ENCODE data around the gene CST7. TPM values are rescaled to one million over a fixed set of nuclear protein-coding genes. Genes with fewer than 3 reads are reported as not detected.

The CST7 gene
- total RNA-seq, 1 experiment from 2014 or later = not detected

DNA sequence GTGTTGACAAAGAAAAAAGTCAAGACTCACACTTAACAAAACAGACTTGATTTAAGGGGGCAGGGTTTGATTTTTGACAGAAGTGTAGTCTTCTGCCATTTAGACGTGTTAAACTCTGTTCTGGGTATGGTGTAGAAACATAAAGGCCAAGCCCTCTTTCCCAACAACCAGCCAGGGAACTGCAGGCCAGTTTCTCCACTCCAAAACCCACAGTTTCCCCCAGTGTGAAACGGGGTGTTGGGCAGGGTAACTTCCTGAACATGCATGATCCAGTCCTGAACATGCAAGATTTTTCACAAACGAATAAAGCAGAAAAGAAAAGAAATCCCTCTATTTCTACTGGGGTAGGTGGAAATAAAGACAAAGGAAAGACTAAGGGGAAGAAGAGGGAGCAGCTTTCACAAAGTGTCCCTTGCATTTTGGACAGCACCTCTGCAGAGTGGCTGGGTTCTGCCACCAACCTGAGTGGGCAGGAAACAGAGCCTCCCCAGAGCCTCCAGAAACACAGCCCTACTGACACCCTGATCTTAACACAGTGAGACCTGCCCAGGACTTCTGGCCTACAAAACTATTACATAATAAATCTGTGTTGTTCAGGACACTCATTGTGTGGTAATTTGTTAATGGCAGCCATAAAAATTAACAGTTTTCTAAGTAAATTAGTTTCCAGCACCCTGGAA, 36.0 kb downstream of the CST7 start:
- ChIA-PET RAD21 (ENCODE audit: low non-redundant PET in 1 of 2, low total read pairs in 2 of 2, uncharacterized antibody in 2 of 2, unreplicated experiment in 2 of 2) (no interaction called here), POLR2A (no interaction called here), CTCF (no interaction called here)
- Histone ChIP-seq H3K27ac (ENCODE audit: low read depth, low read length) (no peak overlapping the region), H3K36me3 (ENCODE audit: control insufficient read depth in 1 of 2, insufficient read depth in 2 of 2, low read length in 2 of 2) (peaks cover 7 to 11% of the 10 kb centered on the region in 2 experiments; a peak in 3 of 4 replicates), H3K9me2 (ENCODE audit: insufficient read depth) (no peaks in the 10 kb centered on the region), H3K27me3 (ENCODE audit: insufficient read depth, low read length) (no peaks in the 10 kb centered on the region), H3K79me2 (ENCODE audit: insufficient read depth, low read length) (peaks cover 80% of the 10 kb centered on the region), H3K4me3 (replicated peaks in 1 of 2; ENCODE audit: low read depth in 1 of 2, low read length in 2 of 2) (no peak overlapping the region), H3K4me2 (ENCODE audit: low read length) (no peak overlapping the region), H4K20me1 (ENCODE audit: insufficient read depth) (no peaks in the 10 kb centered on the region), H3K9ac (ENCODE audit: low read length) (no peak overlapping the region), H2AFZ (ENCODE audit: low read depth, low read length, poor library complexity, severe bottlenecking) (no peak overlapping the region), H3K4me1 (ENCODE audit: control insufficient read depth in 1 of 2, insufficient read depth in 2 of 2, low read length in 2 of 2) (no peaks in the 10 kb centered on the region), H3K9me3 (ENCODE audit: control insufficient read depth in 1 of 2, insufficient read depth in 1 of 2, low read depth in 1 of 2, low read length in 2 of 2) (no peaks in the 10 kb centered on the region; a peak in 1 of 4 replicates)
- TF ChIP-seq TCF7L2 (IDR thresholded peaks at IDR 0.05; ENCODE audit: borderline replicate concordance, extremely low read depth, insufficient read depth, insufficient read length) (no peak), JUND (IDR thresholded peaks at IDR 0.05) (no peak), ELF1 (IDR thresholded peaks at IDR 0.05; ENCODE audit: borderline replicate concordance, low read depth) (no peak), SRF (IDR thresholded peaks at IDR 0.05; ENCODE audit: low read depth) (no peak), SP1 (IDR thresholded peaks at IDR 0.05; ENCODE audit: low read depth) (no peak), YY1 (IDR thresholded peaks at IDR 0.05; ENCODE audit: extremely low read depth, insufficient replicate concordance, low read depth, low read length) (no peak), FOSL1 (IDR thresholded peaks at IDR 0.05; ENCODE audit: low read depth) (no peak), ZFX (IDR thresholded peaks at IDR 0.05) (no peak), CEBPB (IDR thresholded peaks at IDR 0.05; ENCODE audit: low read depth) (no peak), CBX3 (IDR thresholded peaks at IDR 0.05; ENCODE audit: low read depth) (no peak), EZH2 (IDR thresholded peaks at IDR 0.05) (no peak), POLR2AphosphoS5 (IDR thresholded peaks at IDR 0.05; ENCODE audit: low read depth, low read length) (no peak), RAD21 (IDR thresholded peaks at IDR 0.05; ENCODE audit: low read depth) (no peak), ZNF274 (IDR thresholded peaks at IDR 0.05; ENCODE audit: low read depth, low read length) (no peak), EGR1 (IDR thresholded peaks at IDR 0.05; ENCODE audit: low read depth) (no peak)
- TF ChIP-seq, protein P1, sequence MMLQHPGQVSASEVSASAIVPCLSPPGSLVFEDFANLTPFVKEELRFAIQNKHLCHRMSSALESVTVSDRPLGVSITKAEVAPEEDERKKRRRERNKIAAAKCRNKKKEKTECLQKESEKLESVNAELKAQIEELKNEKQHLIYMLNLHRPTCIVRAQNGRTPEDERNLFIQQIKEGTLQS (IDR thresholded peaks at IDR 0.05) = no peak
- TF ChIP-seq, protein P2, sequence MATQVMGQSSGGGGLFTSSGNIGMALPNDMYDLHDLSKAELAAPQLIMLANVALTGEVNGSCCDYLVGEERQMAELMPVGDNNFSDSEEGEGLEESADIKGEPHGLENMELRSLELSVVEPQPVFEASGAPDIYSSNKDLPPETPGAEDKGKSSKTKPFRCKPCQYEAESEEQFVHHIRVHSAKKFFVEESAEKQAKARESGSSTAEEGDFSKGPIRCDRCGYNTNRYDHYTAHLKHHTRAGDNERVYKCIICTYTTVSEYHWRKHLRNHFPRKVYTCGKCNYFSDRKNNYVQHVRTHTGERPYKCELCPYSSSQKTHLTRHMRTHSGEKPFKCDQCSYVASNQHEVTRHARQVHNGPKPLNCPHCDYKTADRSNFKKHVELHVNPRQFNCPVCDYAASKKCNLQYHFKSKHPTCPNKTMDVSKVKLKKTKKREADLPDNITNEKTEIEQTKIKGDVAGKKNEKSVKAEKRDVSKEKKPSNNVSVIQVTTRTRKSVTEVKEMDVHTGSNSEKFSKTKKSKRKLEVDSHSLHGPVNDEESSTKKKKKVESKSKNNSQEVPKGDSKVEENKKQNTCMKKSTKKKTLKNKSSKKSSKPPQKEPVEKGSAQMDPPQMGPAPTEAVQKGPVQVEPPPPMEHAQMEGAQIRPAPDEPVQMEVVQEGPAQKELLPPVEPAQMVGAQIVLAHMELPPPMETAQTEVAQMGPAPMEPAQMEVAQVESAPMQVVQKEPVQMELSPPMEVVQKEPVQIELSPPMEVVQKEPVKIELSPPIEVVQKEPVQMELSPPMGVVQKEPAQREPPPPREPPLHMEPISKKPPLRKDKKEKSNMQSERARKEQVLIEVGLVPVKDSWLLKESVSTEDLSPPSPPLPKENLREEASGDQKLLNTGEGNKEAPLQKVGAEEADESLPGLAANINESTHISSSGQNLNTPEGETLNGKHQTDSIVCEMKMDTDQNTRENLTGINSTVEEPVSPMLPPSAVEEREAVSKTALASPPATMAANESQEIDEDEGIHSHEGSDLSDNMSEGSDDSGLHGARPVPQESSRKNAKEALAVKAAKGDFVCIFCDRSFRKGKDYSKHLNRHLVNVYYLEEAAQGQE (IDR thresholded peaks at IDR 0.05; ENCODE audit: low read depth) = no peak
- TF ChIP-seq, protein P3, sequence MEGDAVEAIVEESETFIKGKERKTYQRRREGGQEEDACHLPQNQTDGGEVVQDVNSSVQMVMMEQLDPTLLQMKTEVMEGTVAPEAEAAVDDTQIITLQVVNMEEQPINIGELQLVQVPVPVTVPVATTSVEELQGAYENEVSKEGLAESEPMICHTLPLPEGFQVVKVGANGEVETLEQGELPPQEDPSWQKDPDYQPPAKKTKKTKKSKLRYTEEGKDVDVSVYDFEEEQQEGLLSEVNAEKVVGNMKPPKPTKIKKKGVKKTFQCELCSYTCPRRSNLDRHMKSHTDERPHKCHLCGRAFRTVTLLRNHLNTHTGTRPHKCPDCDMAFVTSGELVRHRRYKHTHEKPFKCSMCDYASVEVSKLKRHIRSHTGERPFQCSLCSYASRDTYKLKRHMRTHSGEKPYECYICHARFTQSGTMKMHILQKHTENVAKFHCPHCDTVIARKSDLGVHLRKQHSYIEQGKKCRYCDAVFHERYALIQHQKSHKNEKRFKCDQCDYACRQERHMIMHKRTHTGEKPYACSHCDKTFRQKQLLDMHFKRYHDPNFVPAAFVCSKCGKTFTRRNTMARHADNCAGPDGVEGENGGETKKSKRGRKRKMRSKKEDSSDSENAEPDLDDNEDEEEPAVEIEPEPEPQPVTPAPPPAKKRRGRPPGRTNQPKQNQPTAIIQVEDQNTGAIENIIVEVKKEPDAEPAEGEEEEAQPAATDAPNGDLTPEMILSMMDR (IDR thresholded peaks at IDR 0.05 in 2 of 3, conservative IDR thresholded peaks at IDR 0.05 in 1 of 3; ENCODE audit: borderline replicate concordance in 1 of 3, insufficient read depth in 1 of 3, low read depth in 2 of 3, low read length in 2 of 3) = no peak
- TF ChIP-seq, protein P4, sequence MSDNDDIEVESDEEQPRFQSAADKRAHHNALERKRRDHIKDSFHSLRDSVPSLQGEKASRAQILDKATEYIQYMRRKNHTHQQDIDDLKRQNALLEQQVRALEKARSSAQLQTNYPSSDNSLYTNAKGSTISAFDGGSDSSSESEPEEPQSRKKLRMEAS (IDR thresholded peaks at IDR 0.05) = no peak
- intact Hi-C loops (cut with micrococcal nuclease) = no loop called here
- BruUV-seq (replicated peaks) = no TSS peak
- DNase-seq (ENCODE audit: low read depth, low spot score) = no peak
- ATAC-seq = no peak
